Measurements from ENCODE around the gene POU2F3.

POU2F3 gene

DNA sequence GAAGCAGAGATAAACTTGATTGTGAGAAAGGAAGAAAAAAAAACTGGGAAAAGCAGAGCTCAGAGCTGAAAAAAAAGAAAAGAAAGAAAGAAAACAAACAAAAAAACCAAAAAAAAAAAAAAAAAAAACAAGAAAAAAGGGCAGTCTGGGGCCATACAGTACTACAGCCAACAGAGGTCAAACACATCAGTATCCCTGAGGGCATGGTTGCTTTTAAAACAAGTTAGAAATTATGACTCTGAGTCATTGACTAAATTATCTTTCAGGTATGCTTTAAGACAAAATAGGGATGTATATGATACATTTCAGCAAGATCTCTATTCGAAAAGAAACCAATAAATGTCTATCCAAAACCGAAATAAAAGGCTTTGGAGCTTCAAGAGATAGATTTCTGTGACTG is 48.1 kb downstream of the POU2F3 start:
- TF ChIP-seq, protein P1, sequence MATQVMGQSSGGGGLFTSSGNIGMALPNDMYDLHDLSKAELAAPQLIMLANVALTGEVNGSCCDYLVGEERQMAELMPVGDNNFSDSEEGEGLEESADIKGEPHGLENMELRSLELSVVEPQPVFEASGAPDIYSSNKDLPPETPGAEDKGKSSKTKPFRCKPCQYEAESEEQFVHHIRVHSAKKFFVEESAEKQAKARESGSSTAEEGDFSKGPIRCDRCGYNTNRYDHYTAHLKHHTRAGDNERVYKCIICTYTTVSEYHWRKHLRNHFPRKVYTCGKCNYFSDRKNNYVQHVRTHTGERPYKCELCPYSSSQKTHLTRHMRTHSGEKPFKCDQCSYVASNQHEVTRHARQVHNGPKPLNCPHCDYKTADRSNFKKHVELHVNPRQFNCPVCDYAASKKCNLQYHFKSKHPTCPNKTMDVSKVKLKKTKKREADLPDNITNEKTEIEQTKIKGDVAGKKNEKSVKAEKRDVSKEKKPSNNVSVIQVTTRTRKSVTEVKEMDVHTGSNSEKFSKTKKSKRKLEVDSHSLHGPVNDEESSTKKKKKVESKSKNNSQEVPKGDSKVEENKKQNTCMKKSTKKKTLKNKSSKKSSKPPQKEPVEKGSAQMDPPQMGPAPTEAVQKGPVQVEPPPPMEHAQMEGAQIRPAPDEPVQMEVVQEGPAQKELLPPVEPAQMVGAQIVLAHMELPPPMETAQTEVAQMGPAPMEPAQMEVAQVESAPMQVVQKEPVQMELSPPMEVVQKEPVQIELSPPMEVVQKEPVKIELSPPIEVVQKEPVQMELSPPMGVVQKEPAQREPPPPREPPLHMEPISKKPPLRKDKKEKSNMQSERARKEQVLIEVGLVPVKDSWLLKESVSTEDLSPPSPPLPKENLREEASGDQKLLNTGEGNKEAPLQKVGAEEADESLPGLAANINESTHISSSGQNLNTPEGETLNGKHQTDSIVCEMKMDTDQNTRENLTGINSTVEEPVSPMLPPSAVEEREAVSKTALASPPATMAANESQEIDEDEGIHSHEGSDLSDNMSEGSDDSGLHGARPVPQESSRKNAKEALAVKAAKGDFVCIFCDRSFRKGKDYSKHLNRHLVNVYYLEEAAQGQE (IDR thresholded peaks at IDR 0.05; ENCODE audit: insufficient read depth in 1 of 2, low read depth in 2 of 2, low read length in 2 of 2), result no peak
- TF ChIP-seq TAF1 (IDR thresholded peaks at IDR 0.05; ENCODE audit: borderline replicate concordance, insufficient read depth, low read length) (no peak), POLR2AphosphoS5 (IDR thresholded peaks at IDR 0.05; ENCODE audit: low read depth, low read length) (no peak), SIN3A (IDR thresholded peaks at IDR 0.05; ENCODE audit: borderline replicate concordance, insufficient read depth, low read length) (no peak), FOXP2 (optimal IDR thresholded peaks at IDR 0.05; ENCODE audit: borderline replicate concordance, extremely low read depth, extremely low read length, insufficient read depth) (no peak)

DNA sequence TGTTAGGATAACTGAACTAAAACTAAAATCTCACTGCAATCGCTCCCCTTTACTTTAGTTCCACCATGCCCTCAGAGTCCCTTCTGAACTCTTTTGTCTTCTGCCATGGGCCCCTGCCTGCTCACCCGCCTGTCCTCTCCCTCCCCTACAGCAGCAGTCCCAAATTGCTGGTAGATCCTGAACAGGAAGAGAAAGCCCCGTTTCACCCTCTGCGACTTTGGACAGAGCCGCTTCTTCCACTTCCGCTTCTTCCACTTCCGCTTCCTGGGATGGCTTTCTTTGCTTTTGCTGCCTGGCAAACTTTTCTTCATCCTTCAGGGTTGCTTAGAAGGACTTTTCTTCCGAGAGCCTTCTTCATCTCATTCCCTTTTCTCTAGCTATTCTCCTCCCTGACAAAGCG is 49.5 kb downstream of the POU2F3 start:
- TF ChIP-seq, protein P1 (IDR thresholded peaks at IDR 0.05; ENCODE audit: insufficient read depth in 1 of 2, low read depth in 2 of 2, low read length in 2 of 2), result peak in 1 of 2 experiments; percentile 58; a peak in 1 of 4 replicates
- TF ChIP-seq TAF1 (IDR thresholded peaks at IDR 0.05; ENCODE audit: borderline replicate concordance, insufficient read depth, low read length) (no peak), POLR2AphosphoS5 (IDR thresholded peaks at IDR 0.05; ENCODE audit: low read depth, low read length) (no peak)

DNA sequence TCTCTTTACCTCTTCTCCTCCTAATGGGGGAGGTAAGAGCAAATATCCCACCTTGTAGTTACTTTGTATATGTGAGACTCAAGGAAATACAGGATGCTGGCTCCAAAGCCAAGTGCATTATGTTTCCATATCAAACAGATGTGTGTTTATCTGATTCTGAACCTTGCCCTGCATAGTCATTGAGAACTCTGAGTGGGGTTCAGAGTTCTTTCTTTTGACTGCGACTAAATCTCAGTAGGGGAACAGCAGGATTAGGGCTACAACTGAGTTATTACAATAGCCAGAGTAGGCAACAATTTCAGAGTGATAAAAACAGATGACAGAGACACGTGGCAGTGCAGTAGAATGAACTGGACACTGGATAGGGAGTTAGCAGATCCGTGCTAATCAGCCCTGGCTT is 51.0 kb downstream of the POU2F3 start:
- TF ChIP-seq SIN3A (IDR thresholded peaks at IDR 0.05; ENCODE audit: borderline replicate concordance, insufficient read depth, low read length), result no peak
- TF ChIP-seq FOXP2 (optimal IDR thresholded peaks at IDR 0.05; ENCODE audit: borderline replicate concordance, extremely low read depth, extremely low read length, insufficient read depth), result no peak
- TF ChIP-seq, protein P1 (IDR thresholded peaks at IDR 0.05; ENCODE audit: insufficient read depth in 1 of 2, low read depth in 2 of 2, low read length in 2 of 2), result no peak
- no peak for TF ChIP-seq POLR2AphosphoS5 (IDR thresholded peaks at IDR 0.05; ENCODE audit: low read depth, low read length)
- no peak for TF ChIP-seq TAF1 (IDR thresholded peaks at IDR 0.05; ENCODE audit: borderline replicate concordance, insufficient read depth, low read length)

DNA sequence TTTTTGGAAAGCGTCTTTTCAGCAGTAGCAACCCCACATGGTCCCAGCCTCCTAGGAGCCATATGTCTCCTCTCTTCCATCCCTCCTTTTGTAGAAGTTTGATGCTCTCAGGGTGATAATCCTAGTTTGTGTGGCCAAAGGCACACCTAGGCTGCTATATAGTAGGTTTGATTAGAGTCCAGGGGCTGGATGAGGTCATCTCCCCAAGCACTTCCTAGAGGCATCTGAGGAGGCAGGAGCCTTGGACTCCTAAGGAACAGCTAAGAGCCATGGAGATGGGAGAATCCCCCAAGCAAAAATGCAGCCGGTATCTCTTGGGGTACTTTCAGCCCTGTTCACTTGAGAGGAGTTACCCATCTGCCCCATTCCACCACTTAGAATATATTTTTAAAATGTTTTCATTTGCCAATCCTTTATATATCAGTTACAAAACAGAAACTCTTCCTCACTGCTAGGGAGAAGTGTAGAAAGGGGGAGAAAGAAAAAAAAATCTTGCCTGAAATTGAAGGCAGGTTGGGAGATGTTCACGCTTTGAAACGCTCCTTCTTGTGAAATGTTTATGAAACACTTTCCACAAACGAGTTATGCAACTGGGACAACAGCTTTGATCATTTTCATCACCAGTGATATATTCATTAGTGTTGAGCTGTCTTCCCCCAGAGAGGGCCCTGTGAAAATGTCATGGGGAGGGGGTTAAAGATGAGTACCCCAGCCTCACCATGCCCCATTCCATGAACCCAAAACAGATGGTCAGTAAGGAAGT is 53.3 kb downstream of the POU2F3 start:
- TF ChIP-seq TAF1 (IDR thresholded peaks at IDR 0.05; ENCODE audit: borderline replicate concordance, insufficient read depth, low read length), result no peak

DNA sequence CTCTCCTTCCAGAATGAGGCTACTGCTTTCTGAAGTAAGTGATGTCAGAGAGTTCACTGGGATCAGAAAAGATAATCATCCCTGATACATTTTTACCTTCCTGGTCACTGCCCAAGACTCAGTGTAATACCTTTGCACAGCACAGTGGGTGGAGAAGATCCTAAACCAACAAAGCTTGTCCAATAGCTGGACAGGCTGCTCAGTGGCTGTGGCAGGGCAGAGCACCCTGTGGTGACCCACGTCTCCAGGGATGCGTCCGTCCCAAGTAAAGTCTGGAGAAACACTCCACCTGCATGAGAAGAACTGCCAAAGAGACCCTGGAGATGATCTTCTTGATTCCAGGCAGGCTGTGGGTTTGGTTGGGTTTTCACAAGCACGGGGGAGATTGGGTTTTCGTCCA is 54.2 kb downstream of the POU2F3 start:
- TF ChIP-seq TAF1 (IDR thresholded peaks at IDR 0.05; ENCODE audit: borderline replicate concordance, insufficient read depth, low read length), result no peak
- TF ChIP-seq, protein P1 (IDR thresholded peaks at IDR 0.05; ENCODE audit: insufficient read depth in 1 of 2, low read depth in 2 of 2, low read length in 2 of 2), result no peak
- TF ChIP-seq SIN3A (IDR thresholded peaks at IDR 0.05; ENCODE audit: borderline replicate concordance, insufficient read depth, low read length), result no peak
- TF ChIP-seq FOXP2 (optimal IDR thresholded peaks at IDR 0.05; ENCODE audit: borderline replicate concordance, extremely low read depth, extremely low read length, insufficient read depth), result no peak
- no peak for TF ChIP-seq POLR2AphosphoS5 (IDR thresholded peaks at IDR 0.05; ENCODE audit: low read depth, low read length)
